H1 (cell line): Measurements from ENCODE around the gene OR5K3. TPM values are rescaled to one million over a fixed set of nuclear protein-coding genes. Genes with fewer than 3 reads are reported as not detected.
A peak's percentile ranks its signal among the peaks of the same experiment; 100 is the strongest.

Experiments
- CTCF ChIA-PET: fragments of 300-600 bp; sonication (Branson Sonifier 250); formaldehyde crosslinking; loops from one replicate; lab custom pipeline; 2021; ENCODE audit not compliant: partially characterized antibody; lab: Charles Lee
- POLR2A ChIA-PET: fragments of 300-600 bp; sonication (Branson Sonifier 250); formaldehyde crosslinking; loops from one replicate; lab custom pipeline; 2021; ENCODE audit warnings: inconsistent platforms; ENCODE audit not compliant: partially characterized antibody; lab: Charles Lee
- DNase-seq, 2 experiments: peaks; one replicate each; pipeline versions ENCODE4 v3.0.0 to v3.0.0-alpha.2; 2010 to 2022; ENCODE audit warnings: low spot score in 2 of 2, low read depth in 1 of 2, mixed read lengths in 1 of 2
- FAIRE-seq: peaks from 2 replicates; lab custom pipeline; 2011; peaks lifted over from hg19 to GRCh38; lab: Jason Lieb, UNC
- H2AFZ ChIP-seq: 2 replicates; pipeline ENCODE4 v1.8.1; 2012; ENCODE audit warnings: low read length, inconsistent platforms
- H2AK5ac ChIP-seq: 2 replicates; pipeline ENCODE4 v1.6.1; 2013; ENCODE audit warnings: low read depth, low read length
- H2BK120ac ChIP-seq: replicated peaks from 2 replicates; pipeline ENCODE3; 2013; ENCODE audit warnings: low read depth, low read length, inconsistent platforms
- H2BK12ac ChIP-seq: 2 replicates; pipeline ENCODE4 v1.6.1; 2013; ENCODE audit warnings: low read depth, low read length
- H2BK15ac ChIP-seq: 2 replicates; pipeline ENCODE4 v1.6.1; 2013; ENCODE audit warnings: low read length
- H2BK20ac ChIP-seq: 2 replicates; pipeline ENCODE4 v1.6.1; 2013; ENCODE audit warnings: low read length
- H2BK5ac ChIP-seq: 2 replicates; pipeline ENCODE4 v1.6.1; 2013; ENCODE audit warnings: low read depth, low read length
- H3K14ac ChIP-seq: 2 replicates; pipeline ENCODE4 v1.6.1; 2013; ENCODE audit warnings: inconsistent platforms; ENCODE audit not compliant: insufficient read length
- H3K18ac ChIP-seq: 2 replicates; pipeline ENCODE4 v1.6.1; 2013; ENCODE audit warnings: low read length; ENCODE audit errors: extremely low read depth
- H3K23ac ChIP-seq: 2 replicates; pipeline ENCODE4 v1.6.1; 2013; ENCODE audit warnings: inconsistent platforms; ENCODE audit not compliant: insufficient read length
- H3K23me2 ChIP-seq: 2 replicates; pipeline ENCODE4 v1.6.1; 2013; ENCODE audit warnings: low read depth, low read length
- H3K27ac ChIP-seq: 2 replicates; pipeline ENCODE4 v1.6.1; 2011; ENCODE audit warnings: low read depth, low read length, inconsistent platforms
- H3K27me3 ChIP-seq, 4 experiments: replicated peaks in 1 of 4; 1 replicate in 1 of 4; 2 replicates in 3 of 4; pipeline versions ENCODE4 v1.6.1 to v1.8.1; 2011 to 2013; ENCODE audit warnings: low read length in 3 of 4, mild to moderate bottlenecking in 3 of 4, inconsistent platforms in 2 of 4, mixed read lengths in 2 of 4, moderate library complexity in 1 of 4; ENCODE audit not compliant: control insufficient read depth in 3 of 4, insufficient read depth in 3 of 4; ENCODE audit errors: extremely low read depth in 1 of 4
- H3K36me3 ChIP-seq, 4 experiments: 2 replicates each; pipeline versions ENCODE4 v1.6.1 to v1.8.1; 2011 to 2013; ENCODE audit warnings: mild to moderate bottlenecking in 4 of 4, low read length in 3 of 4, moderate library complexity in 2 of 4, control low read depth in 1 of 4, inconsistent platforms in 1 of 4; ENCODE audit not compliant: insufficient read depth in 4 of 4, control insufficient read depth in 2 of 4
- H3K4ac ChIP-seq: replicated peaks from 2 replicates; pipeline ENCODE3; 2013; ENCODE audit warnings: low read length, low read depth, mixed read lengths, inconsistent platforms; ENCODE audit not compliant: insufficient read length
- H3K4me1 ChIP-seq, 4 experiments: replicated peaks in 1 of 4; 1 replicate in 1 of 4; 2 replicates in 3 of 4; pipeline versions ENCODE4 v1.6.1 to v1.8.1; 2011 to 2013; ENCODE audit warnings: low read length in 3 of 4, inconsistent platforms in 2 of 4, mixed read lengths in 1 of 4; ENCODE audit not compliant: insufficient read depth in 4 of 4, control insufficient read depth in 3 of 4
- H3K4me2 ChIP-seq, 2 experiments: 2 replicates each; pipeline versions ENCODE4 v1.6.1 to v1.8.1; 2011 to 2013; ENCODE audit warnings: low read depth in 2 of 2, low read length in 2 of 2, control low read depth in 1 of 2, inconsistent platforms in 1 of 2, mild to moderate bottlenecking in 1 of 2; ENCODE audit not compliant: insufficient read depth in 1 of 2
- H3K4me3 ChIP-seq, 4 experiments: fragments of 200-600, 300-600 bp in 1 of 4; sonication (generic), shearing (Covaris generic), sonication (Bioruptor Twin) in 1 of 4; 2 replicates each; pipeline versions ENCODE4 v1.5.1 to v1.8.1; 2011 to 2016; ENCODE audit warnings: low read length in 4 of 4, low read depth in 3 of 4, control low read depth in 2 of 4, inconsistent platforms in 2 of 4, mild to moderate bottlenecking in 2 of 4, mixed read lengths in 1 of 4, moderate library complexity in 1 of 4; ENCODE audit not compliant: insufficient read depth in 2 of 4; ENCODE audit errors: extremely low read depth in 1 of 4
- H3K56ac ChIP-seq: replicated peaks from 2 replicates; pipeline ENCODE3; 2013; ENCODE audit warnings: low read depth, mild to moderate bottlenecking, mixed read lengths, low read length, inconsistent platforms; ENCODE audit not compliant: insufficient read length
- H3K79me1 ChIP-seq: 2 replicates; pipeline ENCODE4 v1.6.1; 2013; ENCODE audit warnings: low read depth, low read length, control low read depth
- H3K79me2 ChIP-seq, 2 experiments: 2 replicates each; pipeline versions ENCODE4 v1.6.1 to v1.8.1; 2012 to 2013; ENCODE audit warnings: low read length in 2 of 2, mild to moderate bottlenecking in 2 of 2, inconsistent platforms in 1 of 2; ENCODE audit not compliant: insufficient read depth in 2 of 2, control insufficient read depth in 1 of 2
- H3K9ac ChIP-seq, 4 experiments: replicated peaks in 1 of 4; 1 replicate in 1 of 4; 2 replicates in 3 of 4; pipeline versions ENCODE4 v1.6.1 to v1.8.1; 2011 to 2013; ENCODE audit warnings: low read depth in 3 of 4, low read length in 3 of 4, control low read depth in 2 of 4, mild to moderate bottlenecking in 2 of 4, moderate library complexity in 2 of 4, inconsistent platforms in 1 of 4; ENCODE audit errors: extremely low read depth in 1 of 4
- H3K9me3 ChIP-seq, 2 experiments: 2 replicates each; pipeline versions ENCODE4 v1.6.1 to v1.8.1; 2012 to 2013; ENCODE audit warnings: mild to moderate bottlenecking in 2 of 2, moderate library complexity in 2 of 2, control low read depth in 1 of 2, inconsistent platforms in 1 of 2, low read depth in 1 of 2, low read length in 1 of 2, mixed read lengths in 1 of 2; ENCODE audit not compliant: insufficient read depth in 2 of 2
- H4K20me1 ChIP-seq, 2 experiments: replicated peaks in 1 of 2; 2 replicates each; pipeline versions ENCODE3 to v1.8.1; 2011 to 2013; ENCODE audit warnings: inconsistent platforms in 2 of 2, low read length in 2 of 2, mild to moderate bottlenecking in 1 of 2; ENCODE audit not compliant: insufficient read depth in 2 of 2, control insufficient read depth in 1 of 2
- H4K5ac ChIP-seq: 2 replicates; pipeline ENCODE4 v1.6.1; 2013; ENCODE audit warnings: low read length, low read depth, mixed read lengths, inconsistent platforms; ENCODE audit not compliant: insufficient read length
- H4K8ac ChIP-seq: 2 replicates; pipeline ENCODE4 v1.8.0; 2013; ENCODE audit warnings: mild to moderate bottlenecking, moderate library complexity, low read length, inconsistent platforms; ENCODE audit not compliant: insufficient read depth; ENCODE audit errors: extremely low read depth
- H4K91ac ChIP-seq: replicated peaks from 2 replicates; pipeline ENCODE3; 2013; ENCODE audit warnings: low read length, mixed read lengths, inconsistent platforms; ENCODE audit not compliant: insufficient read length
- CTCF ChIP-seq, 3 experiments: IDR thresholded peaks; 1 replicate in 2 of 3; 2 replicates in 1 of 3; pipeline versions ENCODE4 v1.5.1 to v1.6.1; 2011; ENCODE audit warnings: low read length in 3 of 3, mild to moderate bottlenecking in 3 of 3, inconsistent platforms in 2 of 3, low read depth in 1 of 3, moderate library complexity in 1 of 3; ENCODE audit not compliant: insufficient read depth in 1 of 3; ENCODE audit errors: control extremely low read depth in 1 of 3
- POLR2AphosphoS5 ChIP-seq: IDR thresholded peaks from 2 replicates; pipeline ENCODE4 v1.6.1; 2011; ENCODE audit warnings: low read depth, low read length
- RAD21 ChIP-seq, 2 experiments: IDR thresholded peaks in 1 of 2; conservative IDR thresholded peaks in 1 of 2; 2 replicates each; pipeline ENCODE4 v1.6.1; 2011; ENCODE audit warnings: low read depth in 2 of 2, low read length in 2 of 2, improper control_type of control experiment in 1 of 2, inconsistent platforms in 1 of 2, mild to moderate bottlenecking in 1 of 2, moderate library complexity in 1 of 2
- YY1 ChIP-seq: IDR thresholded peaks from 2 replicates; pipeline ENCODE4 v1.6.1; 2011; ENCODE audit warnings: low read depth, mild to moderate bottlenecking, low read length
- whole genome bisulfite sequencing, 2 experiments: shearing (Covaris generic) in 1 of 2; methylation state at CpG; one replicate each; pipeline versions ENCODE4 v1.1.6 to v1.1.7; 2013 to 2015; ENCODE audit warnings: low lambda C conversion rate in 2 of 2, mixed read lengths in 2 of 2, inconsistent platforms in 1 of 2, low coverage in 1 of 2, missing lambda C conversion rate in 1 of 2; ENCODE audit not compliant: insufficient replicate concordance in 2 of 2, insufficient coverage in 1 of 2, insufficient read length in 1 of 2; ENCODE audit errors: extremely low coverage in 1 of 2, missing lambda C conversion rate in 1 of 2; 5-methylcytosine and 5-hydroxymethylcytosine counted together
- polyA plus RNA-seq, 7 experiments: library from polyadenylated mRNA; depleted of rRNA in 3 of 7; stranded (reverse) in 5 of 7; unstranded in 2 of 7; fragments of >200 nt in 5 of 7; fragments of 200-250 nt in 2 of 7; gene quantifications; 1 replicate in 5 of 7; 2 replicates in 1 of 7; 4 replicates in 1 of 7; pipeline versions ENCODE4 v1.2.1 to v1.2.3, GENCODE V29; 2011 to 2013; ENCODE audit warnings: missing spikeins in 2 of 7, mixed read lengths in 2 of 7
- total RNA-seq: library from RNA; stranded (reverse); fragmentation: NEBNext Ultra II Directional; extraction: Animal tissue kit (Norgen Biotek cat#: 25700); gene quantifications from 2 replicates; pipeline ENCODE4 v1.2.1, GENCODE V29; 2021

The OR5K3 gene
- total and polyA plus RNA-seq, 2 of the 8 experiments (the other 6 are each of a cell fraction or from before 2014, with no cell fraction given) = not detected

- Histone ChIP-seq H3K9me3 (no peaks in the 10 kb centered on the region), H3K79me1 (no peaks in the 10 kb centered on the region), H4K8ac (no peak overlapping the region), H2BK20ac (no peak overlapping the region; the same call in 1 of the 2 replicates), H3K79me2 (no peaks in the 10 kb centered on the region), H3K4me3 (no peak overlapping the region), H2BK12ac (no peak overlapping the region), H2AFZ (0 out of 2 replicates have a peak overlapping the region, but pooled peaks have one; percentile 54), H3K4me1 (no peaks in the 10 kb centered on the region), H2BK120ac (no peak overlapping the region), H3K9ac (no peak overlapping the region), H3K4ac (no peak overlapping the region), H4K5ac (no peak overlapping the region), H3K36me3 (no peaks in the 10 kb centered on the region), H2AK5ac (no peak overlapping the region), H3K27me3 (no peaks in the 10 kb centered on the region), H4K20me1 (no peaks in the 10 kb centered on the region), H3K14ac (no peak overlapping the region), H3K4me2 (no peak overlapping the region), H2BK5ac (no peak overlapping the region; the same call in 1 of the 2 replicates), H3K56ac (no peak overlapping the region), H3K23me2 (no peaks in the 10 kb centered on the region), H4K91ac (no peak overlapping the region), H3K18ac (no peak overlapping the region), H2BK15ac (no peak overlapping the region), H3K27ac (no peak overlapping the region), H3K23ac (no peak overlapping the region)
- peak; percentile 94 for FAIRE-seq
- TF ChIP-seq YY1 = peak; percentile 40
- peak in 2 of 3 experiments; percentile 80 to 90; a peak in 3 of 4 replicates for TF ChIP-seq CTCF (IDR thresholded peaks at IDR 0.05; ENCODE audit: control extremely low read depth in 1 of 3, insufficient read depth in 1 of 3, low read depth in 1 of 3, low read length in 3 of 3)
- TF ChIP-seq RAD21 (IDR thresholded peaks at IDR 0.05 in 1 of 2, conservative IDR thresholded peaks at IDR 0.05 in 1 of 2; ENCODE audit: low read depth in 2 of 2, low read length in 2 of 2) = peak; percentile 86 to 89
- no peak for TF ChIP-seq POLR2AphosphoS5
- CTCF ChIA-PET = interaction anchor here (0.6 to 5.5 kb wide), 25 partner anchors 10 to 656 kb away, joined by 3 to 65 read pairs (median 3); no protein-coding TSS in a partner anchor
- WGBS, 2 experiments = 60% methylated on average over 13 of the region's 13 CpGs; no CpG with 5 or more reads in 1 of the 2 experiments
- DNase-seq = peak in 1 of 2 experiments; percentile 76
- POLR2A ChIA-PET = interaction anchor here (3.0 kb wide), 1 partner anchor 18 kb away, joined by 16 read pairs; no protein-coding TSS in a partner anchor
These were observed 46.6 kb upstream of the OR5K3 start for GRCh38 chr3:98343647-98344507.
